HG02981 (cell line): ENCODE results near the gene RUSF1.
"Not testable (repeated sequence)": the region's sequence is repeated elsewhere in the genome, so short reads cannot be mapped to it uniquely, and the experiment has no call there.

Experiments used
- ATAC-seq: cut with Tn5 transposase; IDR thresholded peaks from one replicate; pipeline ENCODE4 v1.9.1; 2021; ENCODE audit warnings: mild to moderate bottlenecking, moderate library complexity; ENCODE audit not compliant: unreplicated experiment

RUSF1 gene

DNA sequence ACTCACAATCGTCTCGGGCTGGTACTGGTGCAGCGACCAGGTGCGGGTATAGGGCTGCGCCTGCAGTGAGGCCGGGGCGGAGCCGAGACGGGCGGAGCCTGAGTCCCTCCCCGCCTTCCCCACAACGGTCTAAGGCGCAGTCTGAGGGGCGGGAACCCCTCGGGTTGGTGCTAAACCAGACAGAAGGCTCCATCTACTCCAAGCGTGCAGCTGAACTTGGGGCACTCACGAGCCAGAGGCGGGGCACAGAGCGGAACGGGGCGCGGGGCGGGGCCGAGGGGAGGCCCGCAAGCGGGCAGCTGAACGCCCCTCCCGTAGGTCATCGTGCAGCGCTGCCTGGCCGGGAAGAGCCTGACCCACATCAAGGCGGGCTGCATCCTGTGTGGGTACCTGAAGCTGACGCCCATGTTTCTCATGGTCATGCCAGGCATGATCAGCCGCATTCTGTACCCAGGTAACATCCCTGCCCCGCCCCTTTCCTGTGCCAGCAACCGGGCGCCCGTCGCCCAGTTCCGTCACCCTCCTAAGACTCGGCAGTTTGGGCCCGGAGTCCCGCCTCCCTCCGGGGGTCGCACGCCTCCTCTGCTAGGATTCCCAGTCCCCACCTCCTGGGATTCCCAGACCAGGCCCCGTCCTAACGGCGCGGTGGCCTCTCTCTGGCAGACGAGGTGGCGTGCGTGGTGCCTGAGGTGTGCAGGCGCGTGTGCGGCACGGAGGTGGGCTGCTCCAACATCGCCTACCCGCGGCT, 20.3 kb downstream of the RUSF1 start:
- ATAC-seq: peak; percentile 86

DNA sequence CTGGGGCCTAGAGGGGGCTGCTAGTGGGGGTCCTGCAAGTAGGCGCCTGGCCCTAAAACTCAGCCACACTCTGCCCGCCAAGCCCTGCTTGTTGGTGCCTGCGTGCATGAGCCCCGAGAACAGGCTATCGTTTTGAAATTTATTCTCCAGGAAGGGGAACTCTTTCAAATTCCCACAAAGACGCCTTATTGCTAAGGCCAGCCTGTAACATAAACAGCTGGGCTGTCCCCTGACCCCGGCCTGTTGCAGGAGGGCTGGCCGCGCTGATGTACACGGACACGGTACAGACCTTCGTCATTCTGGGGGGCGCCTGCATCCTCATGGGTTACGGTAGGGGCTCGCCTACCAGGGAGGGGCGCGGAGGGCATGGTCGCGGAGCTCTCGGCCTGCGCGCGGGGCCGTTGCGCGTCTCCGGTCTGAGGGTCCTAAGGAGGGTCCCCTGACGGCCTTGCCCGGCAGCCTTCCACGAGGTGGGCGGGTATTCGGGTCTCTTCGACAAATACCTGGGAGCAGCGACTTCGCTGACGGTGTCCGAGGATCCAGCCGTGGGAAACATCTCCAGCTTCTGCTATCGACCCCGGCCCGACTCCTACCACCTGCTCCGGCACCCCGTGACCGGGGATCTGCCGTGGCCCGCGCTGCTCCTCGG, 21.0 kb downstream of the RUSF1 start:
- ATAC-seq: peak; percentile 5

DNA sequence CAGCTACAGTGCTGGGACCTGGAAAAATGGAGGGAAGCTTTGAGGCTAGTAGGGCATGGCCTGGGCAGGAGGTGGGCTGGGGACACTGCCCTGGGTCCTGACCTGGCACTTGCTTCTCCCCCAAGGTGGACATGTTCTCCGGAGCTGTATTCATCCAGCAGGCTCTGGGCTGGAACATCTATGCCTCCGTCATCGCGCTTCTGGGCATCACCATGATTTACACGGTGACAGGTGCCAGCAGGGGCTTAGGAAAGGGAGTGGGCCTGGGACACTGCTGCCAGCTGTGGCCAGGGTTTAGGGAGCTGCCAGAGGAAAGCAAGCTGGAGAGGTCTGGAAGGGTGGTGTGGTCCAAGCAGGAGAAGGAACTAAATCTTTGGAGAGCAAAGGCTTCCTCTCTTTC, 22.1 kb downstream of the RUSF1 start:
- no peak for ATAC-seq

DNA sequence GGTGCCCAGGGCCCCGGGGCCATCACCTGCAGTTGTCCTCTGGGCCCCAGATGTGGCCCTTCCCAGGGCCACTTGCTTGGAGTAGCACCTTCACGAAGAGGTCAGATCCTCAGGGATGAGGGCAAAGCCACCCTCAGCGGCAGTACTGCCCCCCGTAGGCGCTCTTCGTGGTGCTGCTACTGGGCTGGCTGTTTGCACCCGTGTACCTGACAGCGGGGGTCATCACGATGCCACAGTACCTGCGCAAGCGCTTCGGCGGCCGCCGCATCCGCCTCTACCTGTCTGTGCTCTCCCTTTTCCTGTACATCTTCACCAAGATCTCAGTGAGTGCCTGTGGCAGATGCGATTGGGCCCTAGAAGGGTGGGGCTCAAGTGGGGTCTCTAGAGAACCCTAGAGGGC, 22.6 kb downstream of the RUSF1 start:
- ATAC-seq: no peak

DNA sequence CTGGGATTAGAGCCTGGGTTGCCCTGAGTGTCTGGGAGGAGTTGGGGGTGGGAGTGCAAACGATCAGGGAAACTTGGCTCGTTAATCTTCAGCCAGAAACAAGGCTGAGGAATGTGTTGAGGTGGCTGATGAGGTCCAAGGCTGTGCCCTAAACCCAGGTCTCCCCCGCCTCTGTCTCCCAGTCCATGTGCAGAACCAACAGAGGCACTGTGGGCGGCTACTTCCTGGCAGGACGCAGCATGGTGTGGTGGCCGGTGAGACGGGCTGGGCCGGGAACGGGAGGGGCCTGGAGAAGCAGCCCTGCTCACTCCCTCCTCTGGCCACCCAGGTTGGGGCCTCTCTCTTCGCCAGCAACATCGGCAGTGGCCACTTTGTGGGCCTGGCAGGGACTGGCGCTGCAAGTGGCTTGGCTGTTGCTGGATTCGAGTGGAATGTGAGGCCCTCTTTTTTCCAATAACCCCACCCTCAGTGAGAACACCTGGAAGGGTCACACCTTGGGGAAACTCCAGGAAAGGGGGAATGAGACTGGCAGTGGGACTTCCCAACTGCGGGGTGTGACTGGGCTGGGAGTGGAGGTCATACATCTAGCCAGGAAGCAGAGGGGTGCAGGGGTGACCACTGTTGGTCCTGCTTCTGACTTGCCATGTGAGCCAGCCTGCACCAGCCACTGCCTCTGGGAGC, 23.6 kb downstream of the RUSF1 start:
- ATAC-seq: no peak

DNA sequence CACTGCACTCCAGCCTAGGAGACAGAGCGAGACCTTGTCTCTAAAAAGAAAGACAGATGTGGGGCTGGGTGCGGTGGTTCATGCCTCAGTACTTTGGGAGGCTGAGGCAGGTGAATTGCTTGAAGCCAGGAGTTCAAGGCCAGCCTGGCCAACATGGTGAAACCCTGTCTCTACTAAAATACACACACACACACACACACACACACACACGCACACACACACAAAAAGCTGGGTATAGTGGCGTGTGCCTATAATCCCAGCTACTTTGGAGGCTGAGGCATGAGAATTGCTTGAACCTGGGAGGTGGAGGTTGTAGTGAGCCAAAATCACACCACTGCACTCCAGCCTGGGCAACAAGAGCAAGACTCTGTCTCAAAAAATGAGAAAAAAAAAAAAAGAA, 24.1 kb downstream of the RUSF1 start:
- not testable (repeated sequence) for ATAC-seq

DNA sequence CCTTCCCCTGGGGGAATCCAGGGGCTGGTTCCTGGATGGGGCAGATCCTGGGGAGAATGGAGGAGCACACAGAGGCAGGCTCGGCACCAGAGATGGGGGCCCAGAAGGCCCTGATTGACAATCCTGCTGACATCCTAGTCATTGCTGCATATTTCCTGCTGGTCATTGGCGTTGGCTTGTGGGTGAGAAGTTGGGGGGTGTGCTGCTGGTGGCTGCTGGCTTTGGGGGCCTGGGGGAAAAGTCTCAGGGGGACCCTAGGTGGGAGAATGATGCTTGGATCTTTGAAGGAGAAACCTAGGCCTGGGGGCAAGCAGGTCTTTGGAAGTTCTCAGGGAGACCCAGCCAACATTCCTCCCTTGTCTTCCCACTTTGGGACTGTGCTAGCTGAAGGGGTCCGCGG, 25.1 kb downstream of the RUSF1 start, which contains the start of gene SLC5A2:
Gene SLC5A2, plus strand, starts transcription at position 43 of the 400 bp plus-strand sequence. Its CDS starts 14 bp downstream, at position 57.
- ATAC-seq: no peak

DNA sequence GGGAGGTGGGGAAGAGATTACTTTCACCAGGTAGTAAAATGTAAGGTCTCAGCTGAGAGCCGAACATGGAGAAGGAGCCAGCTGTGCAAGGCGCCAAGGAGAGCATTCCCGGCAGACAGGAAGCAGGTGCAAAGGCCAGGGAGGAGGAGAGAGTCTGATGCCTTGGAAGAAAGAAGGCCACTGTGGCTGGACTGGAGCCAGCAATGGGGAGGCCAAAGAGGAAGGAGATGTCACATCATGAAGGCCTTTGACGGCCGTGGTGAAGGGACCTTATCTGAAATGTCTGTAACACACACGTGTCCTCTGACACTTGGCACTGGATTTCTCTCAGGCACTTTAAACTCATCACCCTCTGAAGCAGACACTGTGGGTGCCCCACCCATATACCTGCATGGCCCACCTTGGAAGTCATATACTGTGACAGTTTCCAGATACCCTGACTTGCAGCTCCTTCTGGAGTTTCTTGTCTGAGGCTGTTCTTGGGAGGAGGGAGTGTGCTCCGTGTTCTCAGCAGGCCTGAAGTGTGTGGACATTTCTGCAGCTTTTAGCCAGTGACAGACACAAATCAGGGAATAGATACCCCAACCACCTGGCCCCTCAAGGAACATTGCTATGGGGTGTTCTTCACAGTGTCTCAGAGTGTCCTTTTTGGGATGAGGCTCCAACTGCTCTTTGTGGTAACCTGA, 27.2 kb downstream of the RUSF1 start:
- ATAC-seq: no peak

DNA sequence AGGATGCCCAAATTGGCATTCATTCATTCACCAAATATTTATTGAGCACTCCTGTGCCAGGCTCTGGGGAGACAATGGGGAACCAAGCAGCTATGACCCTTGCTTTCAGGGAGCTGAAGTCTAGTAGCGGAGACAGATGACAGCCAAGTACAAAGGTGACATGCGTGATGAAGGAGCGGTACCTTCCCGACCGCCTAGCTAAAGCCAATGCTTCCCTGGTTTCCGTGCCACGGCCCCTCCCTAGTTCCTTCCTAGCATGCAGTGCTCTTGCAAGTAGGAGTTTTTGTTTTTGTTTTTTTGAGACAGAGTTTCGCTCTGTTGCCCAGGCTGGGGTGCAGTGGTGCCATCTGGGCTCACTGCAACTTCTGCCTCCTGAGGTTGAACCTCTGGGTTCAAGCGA, 28.4 kb downstream of the RUSF1 start:
- no peak for ATAC-seq

DNA sequence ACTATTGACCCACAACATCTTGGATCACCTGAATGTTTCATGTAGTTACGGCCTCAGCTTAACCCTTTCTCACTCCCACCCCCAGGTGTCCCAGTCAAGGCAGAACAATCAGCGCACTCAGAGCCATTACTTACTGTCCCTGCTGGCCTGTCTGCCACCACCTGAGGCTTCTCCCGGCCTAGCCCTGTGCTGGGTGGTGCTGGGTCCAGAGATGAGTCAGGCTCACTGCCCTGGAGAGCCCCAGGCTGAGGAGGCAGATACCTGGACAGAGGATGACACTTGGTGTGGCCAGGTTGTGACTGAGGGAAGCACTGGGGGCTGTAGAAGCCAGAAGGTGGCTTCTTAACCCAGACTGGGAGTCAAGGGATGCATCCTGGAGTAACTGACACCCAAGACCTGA, 29.2 kb downstream of the RUSF1 start:
- ATAC-seq: no peak

DNA sequence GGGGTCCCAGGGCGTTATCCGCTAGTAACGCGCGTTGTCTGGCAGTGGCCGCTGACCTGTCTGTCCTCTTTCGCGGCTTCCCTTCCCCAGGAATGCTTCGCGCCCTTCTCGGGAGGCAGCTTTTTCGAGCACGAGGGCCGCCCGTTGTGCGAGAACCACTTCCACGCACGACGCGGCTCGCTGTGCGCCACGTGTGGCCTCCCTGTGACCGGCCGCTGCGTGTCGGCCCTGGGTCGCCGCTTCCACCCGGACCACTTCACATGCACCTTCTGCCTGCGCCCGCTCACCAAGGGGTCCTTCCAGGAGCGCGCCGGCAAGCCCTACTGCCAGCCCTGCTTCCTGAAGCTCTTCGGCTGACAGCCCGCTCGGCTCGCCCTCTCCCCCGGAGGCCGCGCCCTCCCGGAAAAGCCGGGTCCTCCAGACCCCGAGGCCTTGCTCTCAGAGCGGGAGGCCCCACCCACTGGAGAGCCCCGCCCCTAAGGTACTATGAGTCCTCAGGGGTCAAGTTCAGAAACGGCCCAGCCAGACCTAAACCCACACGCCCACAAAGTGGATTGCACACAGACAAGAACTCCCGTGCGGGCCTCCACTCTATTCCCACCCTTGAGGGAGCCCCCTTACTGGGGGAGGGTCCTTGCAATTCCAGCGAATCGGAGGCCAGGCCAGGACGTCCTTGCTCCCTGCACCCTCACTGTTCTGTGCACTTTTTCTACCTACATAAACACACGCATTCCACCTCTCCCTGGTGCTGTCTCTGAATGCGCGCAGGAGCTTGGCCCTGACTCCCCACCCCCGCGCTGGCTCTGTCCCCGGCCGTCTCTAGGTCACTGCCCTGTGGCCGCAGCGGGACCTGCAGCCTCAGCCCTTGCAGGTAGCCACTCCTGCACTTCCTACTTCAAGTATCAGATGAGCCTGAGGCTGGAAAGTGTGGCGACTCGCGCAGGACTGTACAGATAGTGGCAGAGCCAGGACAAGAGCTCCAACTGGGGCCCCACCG, 30.7 kb downstream of the RUSF1 start:
- peak; percentile 26 for ATAC-seq

DNA sequence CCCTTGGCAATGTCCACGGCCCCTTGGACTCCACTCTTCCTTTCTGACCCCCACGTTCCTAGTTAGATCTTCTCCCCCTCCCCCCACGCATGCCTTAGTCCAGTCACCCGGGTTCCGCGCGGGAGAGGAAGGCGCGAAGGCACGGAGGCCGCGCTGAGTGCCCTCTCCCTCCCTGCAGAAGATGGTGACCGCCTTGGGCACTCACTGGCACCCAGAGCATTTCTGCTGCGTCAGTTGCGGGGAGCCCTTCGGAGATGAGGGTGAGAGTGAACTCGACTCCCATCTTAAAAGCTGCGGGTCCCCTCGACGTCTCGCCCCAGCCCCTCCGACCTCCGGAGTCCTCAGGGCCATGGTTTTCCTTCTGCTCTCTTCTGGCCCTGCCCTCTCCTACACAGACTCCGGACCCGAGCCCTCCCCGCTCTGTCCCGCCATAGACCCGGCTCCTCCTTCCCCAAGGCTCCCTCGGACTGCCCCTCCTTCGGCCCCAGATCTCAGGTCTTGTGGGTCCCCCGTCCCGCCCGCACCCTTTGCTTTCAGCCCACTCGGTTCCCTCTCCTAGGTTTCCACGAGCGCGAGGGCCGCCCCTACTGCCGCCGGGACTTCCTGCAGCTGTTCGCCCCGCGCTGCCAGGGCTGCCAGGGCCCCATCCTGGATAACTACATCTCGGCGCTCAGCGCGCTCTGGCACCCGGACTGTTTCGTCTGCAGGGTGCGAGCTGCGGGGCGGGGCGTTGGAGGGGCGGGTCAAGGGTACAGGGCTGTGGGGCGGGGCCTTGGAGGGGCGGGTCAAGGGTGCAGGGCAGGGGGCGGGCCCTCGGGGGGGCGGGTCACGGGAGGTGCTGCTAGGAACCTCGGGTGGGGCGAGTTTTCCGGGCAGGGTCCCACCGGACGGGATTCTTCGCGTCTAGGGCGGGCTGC, 31.6 kb downstream of the RUSF1 start:
- ATAC-seq: peak; percentile 68

DNA sequence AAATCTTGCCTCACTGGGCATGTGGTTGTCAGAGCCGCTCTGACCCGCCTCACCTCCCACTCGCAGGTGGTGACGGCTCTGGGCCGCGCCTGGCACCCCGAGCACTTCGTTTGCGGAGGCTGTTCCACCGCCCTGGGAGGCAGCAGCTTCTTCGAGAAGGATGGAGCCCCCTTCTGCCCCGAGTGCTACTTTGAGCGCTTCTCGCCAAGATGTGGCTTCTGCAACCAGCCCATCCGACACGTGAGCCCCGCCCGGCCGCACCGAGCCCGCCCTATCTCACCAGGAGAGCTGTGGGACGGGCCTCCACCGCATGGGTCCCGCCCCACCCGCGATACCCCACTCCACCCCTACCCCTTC, 32.3 kb downstream of the RUSF1 start:
- ATAC-seq: no peak

DNA sequence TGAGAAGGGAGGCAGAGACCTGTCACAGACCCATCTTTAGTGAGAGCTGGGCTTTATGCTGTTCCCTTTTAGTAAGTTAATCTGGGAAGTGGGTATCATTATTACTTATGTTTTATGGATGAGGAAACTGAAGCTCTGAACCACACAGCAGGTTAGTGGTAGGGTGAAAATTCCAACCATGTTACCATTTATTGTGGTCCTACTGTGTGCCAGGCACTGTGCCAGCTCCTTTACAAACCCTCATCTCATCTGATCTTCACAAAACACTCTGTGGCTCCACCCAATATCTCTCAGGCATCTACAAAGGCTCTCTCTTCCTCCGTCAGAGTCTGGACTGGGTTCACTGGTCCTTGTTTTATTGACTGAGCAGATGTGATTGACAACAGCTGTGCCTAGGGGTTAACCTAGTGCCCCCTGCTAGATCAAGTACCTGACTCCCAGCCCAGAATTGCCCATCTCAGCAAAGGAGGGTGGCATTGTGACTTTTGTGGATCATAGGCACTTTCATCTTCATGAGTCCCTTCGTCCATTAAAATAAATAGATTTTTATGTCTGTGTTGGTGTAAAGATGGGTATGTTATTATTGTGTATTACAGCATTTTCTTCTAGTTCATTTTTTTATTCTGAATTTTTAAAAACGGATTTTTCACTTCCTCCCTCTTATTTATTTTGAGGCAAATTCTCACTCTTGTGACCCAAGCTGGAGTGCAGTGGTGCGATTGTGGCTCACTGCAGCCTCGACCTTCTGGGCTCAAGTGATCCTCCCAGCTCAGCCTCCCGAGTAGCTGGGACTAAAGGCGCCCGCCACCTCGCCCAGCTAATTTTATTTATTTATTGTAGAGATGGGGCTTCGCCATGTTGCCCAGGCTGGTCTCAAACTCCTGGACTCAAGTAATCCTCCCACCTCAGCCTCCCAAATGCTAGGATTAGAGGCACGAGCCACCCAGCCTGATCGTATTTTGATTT, 33.1 kb downstream of the RUSF1 start:
- ATAC-seq: no peak

DNA sequence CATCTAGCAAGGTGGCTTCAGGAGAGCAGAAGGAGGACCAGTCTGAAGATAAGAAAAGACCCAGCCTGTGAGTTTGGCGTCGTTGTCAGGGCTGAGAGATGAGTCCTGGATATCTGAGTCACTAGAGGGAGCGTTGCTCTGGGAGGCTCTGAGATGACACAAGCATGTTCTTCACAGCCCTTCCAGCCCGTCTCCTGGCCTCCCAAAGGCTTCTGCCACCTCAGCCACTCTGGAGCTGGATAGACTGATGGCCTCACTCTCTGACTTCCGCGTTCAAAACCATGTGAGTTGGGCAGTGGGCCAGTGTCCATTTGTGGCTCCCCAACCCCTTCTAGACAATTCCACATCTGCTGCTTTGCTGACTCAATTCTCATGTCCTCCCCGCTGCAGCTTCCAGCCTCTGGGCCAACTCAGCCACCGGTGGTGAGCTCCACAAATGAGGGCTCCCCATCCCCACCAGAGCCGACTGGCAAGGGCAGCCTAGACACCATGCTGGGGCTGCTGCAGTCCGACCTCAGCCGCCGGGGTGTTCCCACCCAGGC, 33.9 kb downstream of the RUSF1 start:
- ATAC-seq: no peak

DNA sequence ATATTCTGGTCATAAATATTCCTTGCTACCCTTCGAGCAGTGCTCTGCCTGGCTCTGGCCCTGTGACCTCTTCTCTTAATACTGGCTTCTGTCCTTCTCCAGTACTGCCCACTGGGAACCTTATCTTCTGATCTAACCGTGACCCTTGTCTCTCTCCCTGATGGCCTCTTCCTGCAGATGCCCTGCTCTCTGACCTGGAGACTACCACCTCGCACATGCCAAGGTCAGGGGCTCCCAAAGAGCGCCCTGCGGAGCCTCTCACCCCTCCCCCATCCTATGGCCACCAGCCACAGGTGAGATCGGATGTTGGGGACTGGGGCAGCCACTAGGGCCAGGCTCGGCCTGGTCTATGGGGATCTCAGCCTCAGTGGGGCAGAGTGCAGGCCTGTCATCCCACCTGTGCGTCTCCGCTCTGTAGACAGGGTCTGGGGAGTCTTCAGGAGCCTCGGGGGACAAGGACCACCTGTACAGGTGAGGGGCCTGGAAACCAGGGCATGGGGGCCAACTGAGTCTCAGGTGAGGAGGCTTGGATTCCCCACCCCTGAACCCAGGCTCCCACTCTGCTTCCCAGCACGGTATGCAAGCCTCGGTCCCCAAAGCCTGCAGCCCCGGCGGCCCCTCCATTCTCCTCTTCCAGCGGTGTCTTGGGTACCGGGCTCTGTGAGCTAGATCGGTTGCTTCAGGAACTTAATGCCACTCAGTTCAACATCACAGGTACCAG, 34.8 kb downstream of the RUSF1 start:
- ATAC-seq: no peak

DNA sequence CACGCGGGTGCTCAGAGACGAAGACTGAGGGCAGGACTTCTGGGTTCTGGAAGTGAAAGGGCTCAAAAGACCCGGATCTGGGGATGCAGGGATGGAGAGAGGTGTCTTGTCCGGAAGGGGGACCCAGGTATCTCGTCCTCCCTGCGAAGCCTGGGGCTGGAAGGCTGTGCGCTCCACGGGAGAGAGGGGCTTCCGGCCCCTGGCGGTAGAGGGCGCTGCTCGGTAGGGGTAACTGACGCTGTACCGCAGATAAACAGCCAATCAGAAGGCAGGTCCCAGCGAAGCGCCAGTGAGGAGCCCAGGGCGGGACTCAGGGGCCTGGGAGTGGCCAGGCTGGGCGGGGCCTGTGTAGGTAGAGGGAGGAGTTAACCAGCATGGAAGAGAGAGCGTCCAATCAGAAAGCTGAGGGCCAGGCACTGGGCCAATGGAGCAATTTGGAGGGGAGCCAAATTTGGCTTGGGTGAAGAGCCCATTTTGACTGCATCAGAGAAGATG, 35.4 kb downstream of the RUSF1 start:
- ATAC-seq: no peak
